ENCODE results near the gene AGBL5.
A peak's percentile ranks its signal among the peaks of the same experiment; 100 is the strongest.

AGBL5 gene

GRCh38 chr2:27033253-27033852 is 18.1 kb upstream of the AGBL5 start:
- TF ChIP-seq GATA2 (IDR thresholded peaks at IDR 0.05; ENCODE audit: low read depth, low read length) (no peak), GATA3 (IDR thresholded peaks at IDR 0.05; ENCODE audit: low read depth, low read length) (no peak)

- TF ChIP-seq GATA2 (IDR thresholded peaks at IDR 0.05; ENCODE audit: low read depth, low read length) (no peak), GATA3 (IDR thresholded peaks at IDR 0.05; ENCODE audit: low read depth, low read length) (no peak)
Measured at GRCh38 chr2:27038012-27038411, 13.5 kb upstream of the AGBL5 start.

GRCh38 chr2:27038631-27039339 is 12.7 kb upstream of the AGBL5 start:
- TF ChIP-seq GATA2 (IDR thresholded peaks at IDR 0.05; ENCODE audit: low read depth, low read length) (no peak), GATA3 (IDR thresholded peaks at IDR 0.05; ENCODE audit: low read depth, low read length) (no peak)

- TF ChIP-seq GATA3 (IDR thresholded peaks at IDR 0.05; ENCODE audit: low read depth, low read length) (no peak), GATA2 (IDR thresholded peaks at IDR 0.05; ENCODE audit: low read depth, low read length) (no peak)
Measured at GRCh38 chr2:27039426-27039825, 12.0 kb upstream of the AGBL5 start.

- TF ChIP-seq GATA3 (IDR thresholded peaks at IDR 0.05; ENCODE audit: low read depth, low read length), result no peak
Measured at GRCh38 chr2:27039871-27040270, 11.6 kb upstream of the AGBL5 start.

GRCh38 chr2:27040282-27040681 is 11.2 kb upstream of the AGBL5 start:
- TF ChIP-seq GATA2 (IDR thresholded peaks at IDR 0.05; ENCODE audit: low read depth, low read length) (no peak), GATA3 (IDR thresholded peaks at IDR 0.05; ENCODE audit: low read depth, low read length) (no peak)

- no peak for TF ChIP-seq GATA3 (IDR thresholded peaks at IDR 0.05; ENCODE audit: low read depth, low read length)
- TF ChIP-seq GATA2 (IDR thresholded peaks at IDR 0.05; ENCODE audit: low read depth, low read length), result no peak
Measured at GRCh38 chr2:27041752-27042151, 9.7 kb upstream of the AGBL5 start.

GRCh38 chr2:27042159-27042661 is 9.3 kb upstream of the AGBL5 start:
- no peak for TF ChIP-seq GATA3 (IDR thresholded peaks at IDR 0.05; ENCODE audit: low read depth, low read length)
- TF ChIP-seq GATA2 (IDR thresholded peaks at IDR 0.05; ENCODE audit: low read depth, low read length), result no peak

GRCh38 chr2:27042985-27043634 is 8.4 kb upstream of the AGBL5 start:
- no peak for TF ChIP-seq GATA3 (IDR thresholded peaks at IDR 0.05; ENCODE audit: low read depth, low read length)
- no peak for TF ChIP-seq GATA2 (IDR thresholded peaks at IDR 0.05; ENCODE audit: low read depth, low read length)

GRCh38 chr2:27049422-27050280 is 1.8 kb upstream of the AGBL5 start:
- no peak for TF ChIP-seq GATA3 (IDR thresholded peaks at IDR 0.05; ENCODE audit: low read depth, low read length)
- no peak for TF ChIP-seq GATA2 (IDR thresholded peaks at IDR 0.05; ENCODE audit: low read depth, low read length)

- TF ChIP-seq GATA3 (IDR thresholded peaks at IDR 0.05; ENCODE audit: low read depth, low read length), result no peak
- peak; percentile 96 for TF ChIP-seq GATA2 (IDR thresholded peaks at IDR 0.05; ENCODE audit: low read depth, low read length)
Measured at GRCh38 chr2:27050281-27050995, 1.0 kb upstream of the AGBL5 start.

GRCh38 chr2:27051902-27052645 is 606 bp downstream of the AGBL5 start:
- TF ChIP-seq GATA3 (IDR thresholded peaks at IDR 0.05; ENCODE audit: low read depth, low read length) (no peak), GATA2 (IDR thresholded peaks at IDR 0.05; ENCODE audit: low read depth, low read length) (no peak)

- TF ChIP-seq GATA3 (IDR thresholded peaks at IDR 0.05; ENCODE audit: low read depth, low read length) (no peak), GATA2 (IDR thresholded peaks at IDR 0.05; ENCODE audit: low read depth, low read length) (no peak)
Measured at GRCh38 chr2:27053321-27053720, 1.9 kb downstream of the AGBL5 start.
